Measurements from ENCODE around the gene NEDD4L.

Gene NEDD4L

DNA sequence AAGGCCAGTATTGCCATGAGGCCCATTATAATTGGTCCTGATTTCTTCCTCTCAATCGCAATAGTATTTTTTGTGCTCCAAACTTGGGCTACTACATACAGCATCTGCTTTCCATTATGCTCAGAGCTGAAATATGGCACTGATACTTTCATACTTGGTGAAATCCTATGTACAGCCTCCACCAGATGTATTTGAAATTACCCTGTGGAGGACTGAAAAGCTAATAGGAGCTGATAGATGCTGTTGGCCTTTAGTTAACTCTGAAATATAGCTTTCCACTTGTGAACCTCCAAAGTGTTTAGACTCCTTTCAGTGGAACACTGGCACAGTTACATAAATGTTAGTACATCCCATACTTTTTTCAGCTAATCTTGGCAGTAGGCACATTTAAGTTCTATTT is 205.7 kb downstream of the NEDD4L start (continued):
- TF ChIP-seq, protein P1, sequence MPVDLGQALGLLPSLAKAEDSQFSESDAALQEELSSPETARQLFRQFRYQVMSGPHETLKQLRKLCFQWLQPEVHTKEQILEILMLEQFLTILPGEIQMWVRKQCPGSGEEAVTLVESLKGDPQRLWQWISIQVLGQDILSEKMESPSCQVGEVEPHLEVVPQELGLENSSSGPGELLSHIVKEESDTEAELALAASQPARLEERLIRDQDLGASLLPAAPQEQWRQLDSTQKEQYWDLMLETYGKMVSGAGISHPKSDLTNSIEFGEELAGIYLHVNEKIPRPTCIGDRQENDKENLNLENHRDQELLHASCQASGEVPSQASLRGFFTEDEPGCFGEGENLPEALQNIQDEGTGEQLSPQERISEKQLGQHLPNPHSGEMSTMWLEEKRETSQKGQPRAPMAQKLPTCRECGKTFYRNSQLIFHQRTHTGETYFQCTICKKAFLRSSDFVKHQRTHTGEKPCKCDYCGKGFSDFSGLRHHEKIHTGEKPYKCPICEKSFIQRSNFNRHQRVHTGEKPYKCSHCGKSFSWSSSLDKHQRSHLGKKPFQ (tag by site-specific recombination; IDR thresholded peaks at IDR 0.05): no peak
- TF ChIP-seq SETDB1 (IDR thresholded peaks at IDR 0.05; ENCODE audit: insufficient read length, low read length) (no peak), ZNF48 (tag by site-specific recombination; IDR thresholded peaks at IDR 0.05) (no peak), ZNF248 (tag by site-specific recombination; IDR thresholded peaks at IDR 0.05) (no peak), ZBTB7A (tag by site-specific recombination; IDR thresholded peaks at IDR 0.05; ENCODE audit: low read depth) (no peak), ZNF133 (tag by site-specific recombination; IDR thresholded peaks at IDR 0.05) (no peak), ZNF585B (tag by site-specific recombination; IDR thresholded peaks at IDR 0.05) (no peak), KLF1 (tag by site-specific recombination; IDR thresholded peaks at IDR 0.05) (no peak)
- TF ChIP-seq, protein P2, sequence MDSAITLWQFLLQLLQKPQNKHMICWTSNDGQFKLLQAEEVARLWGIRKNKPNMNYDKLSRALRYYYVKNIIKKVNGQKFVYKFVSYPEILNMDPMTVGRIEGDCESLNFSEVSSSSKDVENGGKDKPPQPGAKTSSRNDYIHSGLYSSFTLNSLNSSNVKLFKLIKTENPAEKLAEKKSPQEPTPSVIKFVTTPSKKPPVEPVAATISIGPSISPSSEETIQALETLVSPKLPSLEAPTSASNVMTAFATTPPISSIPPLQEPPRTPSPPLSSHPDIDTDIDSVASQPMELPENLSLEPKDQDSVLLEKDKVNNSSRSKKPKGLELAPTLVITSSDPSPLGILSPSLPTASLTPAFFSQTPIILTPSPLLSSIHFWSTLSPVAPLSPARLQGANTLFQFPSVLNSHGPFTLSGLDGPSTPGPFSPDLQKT (IDR thresholded peaks at IDR 0.05; ENCODE audit: borderline replicate concordance, low read depth, low read length): no peak
- TF ChIP-seq, protein P3, sequence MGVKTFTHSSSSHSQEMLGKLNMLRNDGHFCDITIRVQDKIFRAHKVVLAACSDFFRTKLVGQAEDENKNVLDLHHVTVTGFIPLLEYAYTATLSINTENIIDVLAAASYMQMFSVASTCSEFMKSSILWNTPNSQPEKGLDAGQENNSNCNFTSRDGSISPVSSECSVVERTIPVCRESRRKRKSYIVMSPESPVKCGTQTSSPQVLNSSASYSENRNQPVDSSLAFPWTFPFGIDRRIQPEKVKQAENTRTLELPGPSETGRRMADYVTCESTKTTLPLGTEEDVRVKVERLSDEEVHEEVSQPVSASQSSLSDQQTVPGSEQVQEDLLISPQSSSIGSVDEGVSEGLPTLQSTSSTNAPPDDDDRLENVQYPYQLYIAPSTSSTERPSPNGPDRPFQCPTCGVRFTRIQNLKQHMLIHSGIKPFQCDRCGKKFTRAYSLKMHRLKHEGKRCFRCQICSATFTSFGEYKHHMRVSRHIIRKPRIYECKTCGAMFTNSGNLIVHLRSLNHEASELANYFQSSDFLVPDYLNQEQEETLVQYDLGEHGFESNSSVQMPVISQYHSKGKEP (tag by site-specific recombination; IDR thresholded peaks at IDR 0.05): no peak
- TF ChIP-seq, protein P4, sequence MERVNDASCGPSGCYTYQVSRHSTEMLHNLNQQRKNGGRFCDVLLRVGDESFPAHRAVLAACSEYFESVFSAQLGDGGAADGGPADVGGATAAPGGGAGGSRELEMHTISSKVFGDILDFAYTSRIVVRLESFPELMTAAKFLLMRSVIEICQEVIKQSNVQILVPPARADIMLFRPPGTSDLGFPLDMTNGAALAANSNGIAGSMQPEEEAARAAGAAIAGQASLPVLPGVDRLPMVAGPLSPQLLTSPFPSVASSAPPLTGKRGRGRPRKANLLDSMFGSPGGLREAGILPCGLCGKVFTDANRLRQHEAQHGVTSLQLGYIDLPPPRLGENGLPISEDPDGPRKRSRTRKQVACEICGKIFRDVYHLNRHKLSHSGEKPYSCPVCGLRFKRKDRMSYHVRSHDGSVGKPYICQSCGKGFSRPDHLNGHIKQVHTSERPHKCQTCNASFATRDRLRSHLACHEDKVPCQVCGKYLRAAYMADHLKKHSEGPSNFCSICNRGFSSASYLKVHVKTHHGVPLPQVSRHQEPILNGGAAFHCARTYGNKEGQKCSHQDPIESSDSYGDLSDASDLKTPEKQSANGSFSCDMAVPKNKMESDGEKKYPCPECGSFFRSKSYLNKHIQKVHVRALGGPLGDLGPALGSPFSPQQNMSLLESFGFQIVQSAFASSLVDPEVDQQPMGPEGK (tag by site-specific recombination; IDR thresholded peaks at IDR 0.05): no peak

DNA sequence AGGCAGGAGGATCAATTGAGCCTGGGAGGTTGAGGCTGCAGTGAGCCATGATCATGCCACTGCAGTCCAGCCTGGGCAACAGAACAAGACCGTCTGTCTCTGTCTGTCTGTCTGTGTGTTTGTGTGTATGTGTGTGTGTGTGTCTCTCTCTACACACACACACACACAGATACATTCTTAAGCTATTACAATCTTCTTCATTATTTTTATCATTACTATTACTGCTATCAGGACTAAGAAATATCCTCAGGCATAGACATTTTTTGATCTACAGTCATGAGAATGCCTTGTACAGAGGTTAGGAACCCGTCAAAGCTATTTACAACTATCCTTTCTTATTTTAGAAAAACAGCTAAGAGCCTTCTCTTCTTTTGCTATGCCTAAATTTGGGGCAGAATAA is 207.4 kb downstream of the NEDD4L start:
- Histone ChIP-seq H3K9me3 (ENCODE audit: control insufficient read depth, insufficient read depth, low read depth, low read length) (no peaks in the 10 kb centered on the region), H3K4me3 (ENCODE audit: low read depth, low read length) (no peak overlapping the region), H3K4me1 (ENCODE audit: control insufficient read depth, insufficient read depth, low read length) (peaks cover 5% of the 10 kb centered on the region; the same call in 1 of the 2 replicates), H3K36me3 (ENCODE audit: control insufficient read depth in 2 of 2, insufficient read depth in 1 of 2, low read length in 2 of 2) (peaks cover 0 to 8% of the 10 kb centered on the region in 2 experiments; a peak in 2 of 3 replicates), H3K27ac (ENCODE audit: extremely low read depth, low read depth, low read length) (no peak overlapping the region)
- POLR2A ChIA-PET: interaction anchor here (1.2 kb wide), 1 partner anchor 11 kb away, joined by 3 read pairs; no protein-coding TSS in a partner anchor
- CTCF ChIA-PET: no interaction called here
- TF ChIP-seq ZNF473 (tag by site-specific recombination; IDR thresholded peaks at IDR 0.05): no peak
- no peak for TF ChIP-seq GLI4 (tag by site-specific recombination; IDR thresholded peaks at IDR 0.05)
- no peak for TF ChIP-seq ZNF585B (tag by site-specific recombination; IDR thresholded peaks at IDR 0.05)
- no peak for TF ChIP-seq ZNF623 (tag by site-specific recombination; IDR thresholded peaks at IDR 0.05)
- TF ChIP-seq, protein P5, sequence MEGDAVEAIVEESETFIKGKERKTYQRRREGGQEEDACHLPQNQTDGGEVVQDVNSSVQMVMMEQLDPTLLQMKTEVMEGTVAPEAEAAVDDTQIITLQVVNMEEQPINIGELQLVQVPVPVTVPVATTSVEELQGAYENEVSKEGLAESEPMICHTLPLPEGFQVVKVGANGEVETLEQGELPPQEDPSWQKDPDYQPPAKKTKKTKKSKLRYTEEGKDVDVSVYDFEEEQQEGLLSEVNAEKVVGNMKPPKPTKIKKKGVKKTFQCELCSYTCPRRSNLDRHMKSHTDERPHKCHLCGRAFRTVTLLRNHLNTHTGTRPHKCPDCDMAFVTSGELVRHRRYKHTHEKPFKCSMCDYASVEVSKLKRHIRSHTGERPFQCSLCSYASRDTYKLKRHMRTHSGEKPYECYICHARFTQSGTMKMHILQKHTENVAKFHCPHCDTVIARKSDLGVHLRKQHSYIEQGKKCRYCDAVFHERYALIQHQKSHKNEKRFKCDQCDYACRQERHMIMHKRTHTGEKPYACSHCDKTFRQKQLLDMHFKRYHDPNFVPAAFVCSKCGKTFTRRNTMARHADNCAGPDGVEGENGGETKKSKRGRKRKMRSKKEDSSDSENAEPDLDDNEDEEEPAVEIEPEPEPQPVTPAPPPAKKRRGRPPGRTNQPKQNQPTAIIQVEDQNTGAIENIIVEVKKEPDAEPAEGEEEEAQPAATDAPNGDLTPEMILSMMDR (tag by site-specific recombination; IDR thresholded peaks at IDR 0.05): no peak
- no peak for TF ChIP-seq SALL2 (tag by site-specific recombination; IDR thresholded peaks at IDR 0.05; ENCODE audit: borderline replicate concordance)
- no peak for TF ChIP-seq GFI1B (tag by site-specific recombination; IDR thresholded peaks at IDR 0.05)
- TF ChIP-seq KLF16 (tag by site-specific recombination; IDR thresholded peaks at IDR 0.05): no peak
- no peak for TF ChIP-seq ZNF132 (tag by site-specific recombination; IDR thresholded peaks at IDR 0.05; ENCODE audit: borderline replicate concordance)
- TF ChIP-seq, protein P6, sequence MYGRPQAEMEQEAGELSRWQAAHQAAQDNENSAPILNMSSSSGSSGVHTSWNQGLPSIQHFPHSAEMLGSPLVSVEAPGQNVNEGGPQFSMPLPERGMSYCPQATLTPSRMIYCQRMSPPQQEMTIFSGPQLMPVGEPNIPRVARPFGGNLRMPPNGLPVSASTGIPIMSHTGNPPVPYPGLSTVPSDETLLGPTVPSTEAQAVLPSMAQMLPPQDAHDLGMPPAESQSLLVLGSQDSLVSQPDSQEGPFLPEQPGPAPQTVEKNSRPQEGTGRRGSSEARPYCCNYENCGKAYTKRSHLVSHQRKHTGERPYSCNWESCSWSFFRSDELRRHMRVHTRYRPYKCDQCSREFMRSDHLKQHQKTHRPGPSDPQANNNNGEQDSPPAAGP (tag by site-specific recombination; IDR thresholded peaks at IDR 0.05): no peak
- no peak for TF ChIP-seq ZNF366 (tag by site-specific recombination; conservative IDR thresholded peaks at IDR 0.05)
- TF ChIP-seq ZNF610 (tag by site-specific recombination; IDR thresholded peaks at IDR 0.05; ENCODE audit: borderline replicate concordance): no peak
- TF ChIP-seq, protein P7, sequence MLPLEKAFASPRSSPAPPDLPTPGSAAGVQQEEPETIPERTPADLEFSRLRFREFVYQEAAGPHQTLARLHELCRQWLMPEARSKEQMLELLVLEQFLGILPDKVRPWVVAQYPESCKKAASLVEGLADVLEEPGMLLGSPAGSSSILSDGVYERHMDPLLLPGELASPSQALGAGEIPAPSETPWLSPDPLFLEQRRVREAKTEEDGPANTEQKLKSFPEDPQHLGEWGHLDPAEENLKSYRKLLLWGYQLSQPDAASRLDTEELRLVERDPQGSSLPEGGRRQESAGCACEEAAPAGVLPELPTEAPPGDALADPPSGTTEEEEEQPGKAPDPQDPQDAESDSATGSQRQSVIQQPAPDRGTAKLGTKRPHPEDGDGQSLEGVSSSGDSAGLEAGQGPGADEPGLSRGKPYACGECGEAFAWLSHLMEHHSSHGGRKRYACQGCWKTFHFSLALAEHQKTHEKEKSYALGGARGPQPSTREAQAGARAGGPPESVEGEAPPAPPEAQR (tag by site-specific recombination; IDR thresholded peaks at IDR 0.05): no peak
- TF ChIP-seq ZFP41 (tag by site-specific recombination; IDR thresholded peaks at IDR 0.05; ENCODE audit: borderline replicate concordance): no peak
- no peak for TF ChIP-seq ZNF37A (tag by site-specific recombination; IDR thresholded peaks at IDR 0.05)
